MCF 10A (cell line): ENCODE measurements around the gene MPV17. TPM values are rescaled to one million over a fixed set of nuclear protein-coding genes. Genes with fewer than 3 reads are reported as not detected.

Experiments
- BruUV-seq: library from RNA; stranded (reverse); fragments of 400-500 nt; replicated peaks from 2 replicates; lab custom pipeline; 2021; lab: Mats Ljungman, UMichigan
- CTCF ChIA-PET: fragments of 300-600 bp; sonication (Branson Sonifier 250); formaldehyde crosslinking; extraction: SDS; loops from one replicate; lab custom pipeline; 2021; ENCODE audit warnings: antibody characterized with exemption, inconsistent platforms; lab: Yijun Ruan, JAX
- POLR2A ChIA-PET: fragments of 300-600, 350-650 bp; sonication (Branson Sonifier 250); formaldehyde crosslinking; extraction: SDS; loops from one replicate; lab custom pipeline; 2020; ENCODE audit warnings: antibody characterized with exemption, inconsistent platforms; lab: Yijun Ruan, JAX
- DNase-seq: peaks from one replicate; pipeline ENCODE4 v3.0.0-alpha.2; 2018; ENCODE audit not compliant: unreplicated experiment
- H3K27ac Mint-ChIP-seq: one replicate; pipeline ENCODE4 v1.8.0; 2022; ENCODE audit warnings: mild to moderate bottlenecking, low read depth, mixed read lengths; ENCODE audit not compliant: unreplicated experiment
- H3K27me3 Mint-ChIP-seq: one replicate; pipeline ENCODE4 v1.8.0; 2022; ENCODE audit warnings: mixed read lengths; ENCODE audit not compliant: insufficient read depth, unreplicated experiment
- H3K36me3 Mint-ChIP-seq: one replicate; pipeline ENCODE4 v1.8.0; 2022; ENCODE audit warnings: mild to moderate bottlenecking, moderate library complexity, mixed read lengths; ENCODE audit not compliant: insufficient read depth, unreplicated experiment
- H3K4me1 Mint-ChIP-seq: one replicate; pipeline ENCODE4 v1.8.0; 2022; ENCODE audit warnings: mixed read lengths; ENCODE audit not compliant: insufficient read depth, unreplicated experiment
- H3K4me3 Mint-ChIP-seq: one replicate; pipeline ENCODE4 v1.8.0; 2022; ENCODE audit warnings: mild to moderate bottlenecking, moderate library complexity, mixed read lengths; ENCODE audit not compliant: unreplicated experiment
- H3K9me3 Mint-ChIP-seq: one replicate; pipeline ENCODE4 v1.8.0; 2022; ENCODE audit warnings: mixed read lengths; ENCODE audit not compliant: unreplicated experiment
- CTCF ChIP-seq: fragments of 200-600 bp; IDR thresholded peaks from one replicate; pipeline ENCODE4 v1.8.0; 2022; ENCODE audit warnings: antibody characterized with exemption, mild to moderate bottlenecking; ENCODE audit not compliant: unreplicated experiment
- intact Hi-C: fragments of 100-400 bp; cut with micrococcal nuclease; formaldehyde crosslinking; loops from 2 replicates; pipeline ENCODE4 v1.14.1; 2022
- total RNA-seq: library from RNA; stranded (reverse); gene quantifications from 2 replicates; pipeline ENCODE4 v1.2.3, GENCODE V29; 2022

The MPV17 gene
- total RNA-seq, 1 experiment from 2014 or later = 114 TPM

- POLR2A ChIA-PET = no interaction called here
- H3K27me3 Mint-ChIP-seq = no peaks in the 10 kb centered on the region
- H3K9me3 Mint-ChIP-seq = no peaks in the 10 kb centered on the region
- H3K27ac Mint-ChIP-seq = no peak overlapping the region
- CTCF ChIA-PET = interaction anchor here (0.6 to 1.0 kb wide), 3 partner anchors 14 to 239 kb away, joined by 3 to 5 read pairs (median 4); no protein-coding TSS in a partner anchor
- intact Hi-C loops = no loop called here
- no peak overlapping the region for H3K4me3 Mint-ChIP-seq
- H3K36me3 Mint-ChIP-seq = peaks cover 27% of the 10 kb centered on the region
- no TSS peak for BruUV-seq
- TF ChIP-seq CTCF = no peak
- DNase-seq = no peak
- no peaks in the 10 kb centered on the region for H3K4me1 Mint-ChIP-seq
These were observed 15.1 kb downstream of the MPV17 start for GRCh38 chr2:27307545-27308358.

GRCh38 chr2:27307287-27307544 is 15.7 kb downstream of the MPV17 start:
- TF ChIP-seq CTCF = no peak
- ChIA-PET CTCF (no interaction called here), POLR2A (no interaction called here)
- intact Hi-C loops = no loop called here
- Mint-ChIP-seq H3K36me3 (peaks cover 26% of the 10 kb centered on the region), H3K27me3 (no peaks in the 10 kb centered on the region), H3K4me3 (no peak overlapping the region), H3K4me1 (no peaks in the 10 kb centered on the region), H3K9me3 (no peaks in the 10 kb centered on the region), H3K27ac (no peak overlapping the region)
- no peak for DNase-seq
- BruUV-seq = no TSS peak

- H3K27me3 Mint-ChIP-seq = no peaks in the 10 kb centered on the region
- ChIA-PET CTCF (interaction anchor here (0.9 to 1.5 kb wide), 3 partner anchors 8 to 42 kb away, joined by 3 to 6 read pairs (median 3); no protein-coding TSS in a partner anchor), POLR2A (interaction anchor here (3.6 kb wide), 1 partner anchor 16 kb away, joined by 13 read pairs; the partner anchor contains the start of gene MPV17)
- no peak for TF ChIP-seq CTCF
- H3K4me3 Mint-ChIP-seq = no peak overlapping the region
- H3K36me3 Mint-ChIP-seq = peaks cover 21% of the 10 kb centered on the region
- intact Hi-C loops = no loop called here
- H3K4me1 Mint-ChIP-seq = no peaks in the 10 kb centered on the region
- no peak overlapping the region for H3K27ac Mint-ChIP-seq
- H3K9me3 Mint-ChIP-seq = no peaks in the 10 kb centered on the region
- no peak for DNase-seq
- BruUV-seq = no TSS peak
These were observed 16.2 kb downstream of the MPV17 start for GRCh38 chr2:27306573-27307286.

- no peaks in the 10 kb centered on the region for H3K9me3 Mint-ChIP-seq
- H3K4me3 Mint-ChIP-seq = no peak overlapping the region
- BruUV-seq = no TSS peak
- peaks cover 16% of the 10 kb centered on the region for H3K36me3 Mint-ChIP-seq
- DNase-seq = no peak
- ChIA-PET CTCF (interaction anchor here (0.9 to 5.0 kb wide), 4 partner anchors 9 to 207 kb away, joined by 3 to 52 read pairs (median 4); no protein-coding TSS in a partner anchor), POLR2A (interaction anchor here (3.6 kb wide), 1 partner anchor 17 kb away, joined by 13 read pairs; the partner anchor contains the start of gene MPV17)
- TF ChIP-seq CTCF = no peak
- no peaks in the 10 kb centered on the region for H3K27me3 Mint-ChIP-seq
- intact Hi-C loops = no loop called here
- no peaks in the 10 kb centered on the region for H3K4me1 Mint-ChIP-seq
- H3K27ac Mint-ChIP-seq = no peak overlapping the region
These were observed 16.8 kb downstream of the MPV17 start for GRCh38 chr2:27306136-27306535.
